HG03457 (cell line): ENCODE results near the gene FBXW10B.
"Not testable (repeated sequence)": the region's sequence is repeated elsewhere in the genome, so short reads cannot be mapped to it uniquely, and the experiment has no call there.

Experiments used
- ATAC-seq: cut with Tn5 transposase; IDR thresholded peaks from one replicate; pipeline ENCODE4 v1.9.1; 2021; ENCODE audit warnings: moderate number of reproducible peaks; ENCODE audit not compliant: unreplicated experiment

FBXW10B gene, protein sequence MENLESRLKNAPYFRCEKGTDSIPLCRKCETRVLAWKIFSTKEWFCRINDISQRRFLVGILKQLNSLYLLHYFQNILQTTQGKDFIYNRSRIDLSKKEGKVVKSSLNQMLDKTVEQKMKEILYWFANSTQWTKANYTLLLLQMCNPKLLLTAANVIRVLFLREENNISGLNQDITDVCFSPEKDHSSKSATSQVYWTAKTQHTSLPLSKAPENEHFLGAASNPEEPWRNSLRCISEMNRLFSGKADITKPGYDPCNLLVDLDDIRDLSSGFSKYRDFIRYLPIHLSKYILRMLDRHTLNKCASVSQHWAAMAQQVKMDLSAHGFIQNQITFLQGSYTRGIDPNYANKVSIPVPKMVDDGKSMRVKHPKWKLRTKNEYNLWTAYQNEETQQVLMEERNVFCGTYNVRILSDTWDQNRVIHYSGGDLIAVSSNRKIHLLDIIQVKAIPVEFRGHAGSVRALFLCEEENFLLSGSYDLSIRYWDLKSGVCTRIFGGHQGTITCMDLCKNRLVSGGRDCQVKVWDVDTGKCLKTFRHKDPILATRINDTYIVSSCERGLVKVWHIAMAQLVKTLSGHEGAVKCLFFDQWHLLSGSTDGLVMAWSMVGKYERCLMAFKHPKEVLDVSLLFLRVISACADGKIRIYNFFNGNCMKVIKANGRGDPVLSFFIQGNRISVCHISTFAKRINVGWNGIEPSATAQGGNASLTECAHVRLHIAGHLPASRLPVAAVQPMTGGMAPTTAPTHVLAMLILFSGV

GRCh38 chr17:15619331-15620058 lies at the start of gene FBXW10B:
Gene FBXW10B (minus strand): TSS chr17:15619704. CDS start chr17:15619512, 192 bp downstream.
- not testable (repeated sequence) for ATAC-seq

DNA sequence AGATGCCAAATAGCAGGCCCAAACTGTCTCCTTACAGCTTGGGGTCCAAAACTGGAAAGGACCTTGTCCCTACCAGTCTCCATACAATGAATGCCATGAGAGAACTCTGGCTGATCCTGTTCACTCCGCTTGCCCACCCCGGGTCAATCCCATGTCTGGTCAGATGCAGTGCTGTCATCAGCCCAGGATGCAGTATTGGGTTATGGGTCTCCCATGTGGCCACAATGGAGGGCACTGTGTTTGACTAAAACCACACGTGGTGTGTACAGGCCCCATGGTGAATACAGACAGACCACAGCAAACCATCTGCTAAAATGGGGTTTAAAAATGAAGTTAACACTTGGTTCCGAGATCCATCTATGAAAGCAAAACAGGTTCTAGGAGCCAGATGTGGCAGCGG lies 44.2 kb upstream of the FBXW10B start:
- no peak for ATAC-seq

DNA sequence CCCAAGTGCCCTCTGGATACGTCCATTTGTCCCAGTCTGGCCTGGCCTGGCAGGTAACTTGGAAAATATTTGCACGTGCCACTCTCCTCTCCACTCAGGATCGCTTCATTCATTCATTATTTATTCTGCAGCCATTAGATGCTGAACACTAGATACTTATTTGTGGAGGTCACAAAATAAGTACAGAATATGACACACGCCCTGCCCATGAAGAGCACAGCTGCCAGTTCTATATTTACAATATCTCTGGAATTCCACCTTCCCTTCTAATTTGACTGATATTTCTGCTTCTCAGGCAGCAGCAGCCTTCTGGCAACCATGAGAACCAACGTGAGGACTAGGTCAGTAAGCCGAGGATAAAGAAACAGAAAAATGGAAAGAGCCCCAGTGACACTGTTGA lies 43.7 kb upstream of the FBXW10B start:
- ATAC-seq: no peak

DNA sequence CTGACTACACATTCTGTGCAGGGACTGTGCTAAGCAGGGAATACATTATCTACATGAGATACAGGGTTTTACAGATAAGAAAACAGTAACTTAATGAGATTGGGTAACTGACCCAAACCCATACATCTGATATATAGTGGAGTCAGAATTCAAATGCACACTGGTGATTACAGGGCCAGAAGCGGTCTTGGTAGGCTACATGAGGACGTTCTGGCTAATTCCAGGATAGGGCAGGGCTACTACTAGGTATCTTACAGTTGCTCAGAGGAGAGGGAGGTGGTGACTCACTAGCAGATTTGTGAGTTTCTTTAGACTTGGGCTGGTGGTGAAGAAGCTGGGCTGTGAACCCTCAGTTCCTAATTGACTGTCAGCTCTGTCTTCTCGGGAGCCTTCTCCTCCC lies 43.2 kb upstream of the FBXW10B start:
- no peak for ATAC-seq

- no peak for ATAC-seq
These were observed 40.6 kb upstream of the FBXW10B start for GRCh38 chr17:15660077-15660476.

DNA sequence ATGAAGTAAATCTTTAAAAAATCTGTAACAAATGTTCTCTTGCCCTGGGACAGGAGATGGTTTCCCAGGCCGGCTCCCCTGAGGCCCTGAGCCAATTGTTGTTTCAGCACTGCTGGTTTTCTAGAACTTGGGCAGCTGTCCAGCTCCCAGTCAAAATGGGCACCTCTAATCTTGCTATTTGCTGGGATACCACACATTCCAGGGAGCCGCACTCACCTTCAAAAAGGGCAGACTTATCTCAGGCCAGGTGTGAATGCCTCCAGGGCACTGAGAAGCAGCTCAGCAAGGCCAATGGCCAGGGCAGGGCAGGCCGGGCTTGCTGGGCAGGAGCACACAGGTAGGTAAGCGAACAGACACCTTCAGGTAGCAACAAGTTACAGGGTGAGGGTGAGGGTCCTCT lies 40.2 kb upstream of the FBXW10B start:
- no peak for ATAC-seq

DNA sequence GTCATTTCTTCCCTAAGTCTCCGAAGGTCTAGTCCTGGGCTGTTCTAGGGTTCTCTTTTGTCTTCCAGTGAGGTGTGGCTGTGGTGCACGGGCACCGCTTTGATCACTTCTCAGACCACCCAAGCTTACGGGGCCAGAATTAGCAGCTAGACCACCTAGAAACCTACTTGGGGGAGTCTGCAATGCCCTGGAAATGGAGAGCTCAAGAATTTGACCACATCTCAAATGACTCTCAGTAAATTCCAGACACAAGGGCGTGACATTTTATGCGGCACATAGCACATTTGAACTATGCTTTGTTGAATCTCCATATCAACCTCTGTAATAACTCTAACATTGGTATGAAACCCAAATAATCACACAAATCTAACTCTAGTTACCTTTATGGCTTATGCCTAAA lies 39.7 kb upstream of the FBXW10B start:
- ATAC-seq: no peak

DNA sequence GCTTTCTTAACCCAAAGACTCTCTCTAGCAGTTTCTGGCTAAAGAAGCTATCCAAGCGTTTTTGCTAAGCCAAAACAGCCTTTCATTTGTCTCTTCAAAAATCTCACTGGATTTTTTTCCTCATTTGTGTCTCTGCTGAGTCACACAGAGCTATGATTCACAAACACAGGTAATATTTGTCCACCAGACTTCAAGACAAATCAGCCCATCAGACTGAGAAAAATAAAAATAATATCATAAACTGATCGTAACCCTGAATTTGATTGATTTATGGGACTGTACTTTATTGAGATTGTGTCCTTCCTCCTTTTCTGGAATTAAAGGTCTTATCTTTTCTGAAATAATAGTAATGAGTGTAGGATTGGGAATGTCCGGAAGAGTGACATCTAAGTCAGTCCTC lies 38.8 kb upstream of the FBXW10B start:
- ATAC-seq: no peak

- ATAC-seq: no peak
These were observed 38.4 kb upstream of the FBXW10B start for GRCh38 chr17:15657868-15658267.

GRCh38 chr17:15654886-15655561 lies 35.5 kb upstream of the FBXW10B start:
- ATAC-seq: no peak

DNA sequence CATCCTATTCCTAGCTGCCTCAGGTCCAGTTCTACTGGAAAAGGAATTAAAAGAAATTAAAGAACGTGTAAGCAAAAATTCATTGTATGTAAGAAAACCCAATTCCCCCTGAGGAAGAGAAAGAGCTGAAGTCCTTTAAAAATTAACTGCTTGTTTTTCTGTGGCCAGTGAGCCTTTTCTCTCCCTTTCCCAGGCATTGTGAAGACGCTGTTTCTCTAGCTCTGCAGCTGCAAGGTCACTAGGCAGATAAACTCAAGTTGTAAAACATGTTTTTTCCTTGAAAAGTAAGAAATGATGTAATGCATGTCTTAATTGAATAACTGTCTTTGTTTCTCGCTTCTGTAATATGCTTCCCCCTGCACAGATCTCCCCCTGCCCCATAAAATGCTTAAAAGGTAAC lies 34.9 kb upstream of the FBXW10B start:
- ATAC-seq: not testable (repeated sequence)

GRCh38 chr17:15652960-15653359 lies 33.5 kb upstream of the FBXW10B start:
- no peak for ATAC-seq

GRCh38 chr17:15651583-15652110 lies 32.1 kb upstream of the FBXW10B start:
- ATAC-seq: peak; percentile 84

DNA sequence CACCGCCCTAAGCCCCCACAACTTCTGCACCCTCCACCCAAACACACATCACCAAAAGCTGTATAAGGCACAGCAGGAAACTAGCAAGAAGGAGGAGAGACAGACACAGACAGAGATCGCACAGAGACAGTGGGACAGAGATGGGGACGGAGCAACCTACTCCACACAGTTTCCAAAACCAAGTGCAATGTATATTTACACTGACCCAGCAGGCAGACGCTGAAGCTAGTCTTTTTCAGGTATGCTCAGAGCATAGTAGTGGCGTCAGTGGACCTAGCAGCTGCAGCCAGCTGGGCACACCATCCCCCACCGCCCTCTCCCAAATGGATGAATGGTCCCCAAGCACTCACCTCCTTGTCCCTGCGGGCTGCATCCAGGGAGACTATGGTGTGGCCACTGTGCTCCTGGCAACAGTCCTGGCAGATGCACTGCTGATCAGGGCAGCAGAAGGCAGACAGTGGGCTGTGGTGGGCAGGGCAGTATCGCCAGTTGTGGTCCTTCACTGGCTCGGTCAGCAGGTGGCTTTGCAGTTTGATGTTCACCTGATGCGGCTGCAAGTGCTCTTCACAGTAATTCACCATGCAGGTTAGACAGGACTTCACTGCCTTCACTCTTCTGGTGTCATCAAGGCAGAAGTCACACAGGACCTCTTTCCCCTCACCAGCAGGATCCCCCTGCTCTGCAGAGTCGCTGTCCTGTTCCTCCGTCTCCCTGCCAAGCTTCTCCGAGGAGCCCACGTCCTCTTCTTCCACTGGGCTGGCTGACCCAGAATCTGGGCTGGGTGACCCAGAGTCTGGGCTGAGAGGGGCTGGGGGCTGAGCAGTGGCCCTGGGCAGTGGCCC lies 31.5 kb upstream of the FBXW10B start:
- no peak for ATAC-seq

GRCh38 chr17:15649861-15650421 lies 30.4 kb upstream of the FBXW10B start:
- no peak for ATAC-seq

GRCh38 chr17:15648386-15648785 lies 28.9 kb upstream of the FBXW10B start:
- no peak for ATAC-seq

DNA sequence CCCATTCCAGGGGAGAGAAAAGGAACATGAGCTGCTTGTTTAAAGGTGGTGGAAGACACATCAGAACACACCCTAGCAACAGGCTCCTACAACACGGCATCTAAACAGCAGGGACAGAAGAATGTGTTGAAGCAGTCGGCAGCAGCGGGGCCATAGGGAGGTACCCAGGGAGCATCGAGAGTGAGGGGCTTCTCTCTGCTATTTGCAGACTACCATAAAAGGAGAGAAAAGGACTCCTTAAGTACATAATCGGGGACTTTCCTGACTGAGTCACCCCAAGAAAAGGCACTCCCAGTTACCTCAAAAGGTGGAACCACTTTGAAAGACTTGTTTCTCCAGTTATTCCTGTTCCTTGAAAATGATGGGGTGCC lies 26.4 kb upstream of the FBXW10B start:
- ATAC-seq: not testable (repeated sequence)

DNA sequence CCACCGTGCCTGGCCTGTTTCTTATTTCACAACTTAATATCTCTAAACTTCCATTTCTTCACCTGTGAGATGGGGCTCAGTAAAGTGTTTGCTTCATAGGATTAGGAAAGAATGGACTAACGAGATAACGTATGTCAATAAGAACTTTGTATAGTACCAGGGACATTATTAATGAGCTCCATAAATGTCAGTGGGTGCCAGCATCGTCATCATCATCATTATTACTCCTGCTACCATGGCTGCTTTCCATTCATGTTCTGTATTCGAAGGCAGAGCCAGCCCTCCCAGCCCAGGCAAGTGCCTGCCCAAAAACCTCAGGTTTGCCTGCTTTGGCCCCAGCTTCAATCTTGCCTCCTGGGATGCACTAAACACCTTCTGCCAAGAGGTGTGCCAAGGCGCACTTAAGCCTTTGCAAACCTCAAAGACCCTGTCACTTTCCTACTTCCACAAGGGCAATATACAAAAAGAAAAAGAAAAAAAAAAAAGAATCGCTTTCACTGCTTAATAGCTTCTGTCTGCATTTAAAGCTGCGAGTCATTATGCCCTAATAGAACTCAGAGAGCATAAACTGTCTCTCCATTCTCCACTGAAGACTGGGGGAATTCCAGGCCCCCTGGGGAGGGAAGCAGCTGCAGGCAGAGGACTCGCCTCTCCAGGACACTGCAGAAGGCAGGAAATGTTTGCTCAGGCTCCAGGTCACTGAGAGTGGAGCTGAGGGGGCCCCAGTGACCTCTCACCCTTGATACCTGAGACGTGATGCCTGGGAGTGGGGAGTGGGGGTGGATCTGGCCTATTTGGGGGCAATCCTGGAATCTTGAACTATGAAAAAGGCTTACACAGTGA lies 25.8 kb upstream of the FBXW10B start:
- ATAC-seq: not testable (repeated sequence)
